H1 (cell line): Measurements from ENCODE around the gene ZCCHC10. TPM values are rescaled to one million over a fixed set of nuclear protein-coding genes. Genes with fewer than 3 reads are reported as not detected.

Experiments used
- CTCF ChIA-PET: fragments of 300-600 bp; sonication (Branson Sonifier 250); formaldehyde crosslinking; loops from one replicate; lab custom pipeline; 2021; ENCODE audit not compliant: partially characterized antibody; lab: Charles Lee
- POLR2A ChIA-PET: fragments of 300-600 bp; sonication (Branson Sonifier 250); formaldehyde crosslinking; loops from one replicate; lab custom pipeline; 2021; ENCODE audit warnings: inconsistent platforms; ENCODE audit not compliant: partially characterized antibody; lab: Charles Lee
- DNase-seq, 2 experiments: peaks; one replicate each; pipeline versions ENCODE4 v3.0.0 to v3.0.0-alpha.2; 2010 to 2022; ENCODE audit warnings: low spot score in 2 of 2, low read depth in 1 of 2, mixed read lengths in 1 of 2
- FAIRE-seq: peaks from 2 replicates; lab custom pipeline; 2011; peaks lifted over from hg19 to GRCh38; lab: Jason Lieb, UNC
- H2AFZ ChIP-seq: 2 replicates; pipeline ENCODE4 v1.8.1; 2012; ENCODE audit warnings: low read length, inconsistent platforms
- H2AK5ac ChIP-seq: 2 replicates; pipeline ENCODE4 v1.6.1; 2013; ENCODE audit warnings: low read depth, low read length
- H2BK120ac ChIP-seq: replicated peaks from 2 replicates; pipeline ENCODE3; 2013; ENCODE audit warnings: low read depth, low read length, inconsistent platforms
- H2BK12ac ChIP-seq: 2 replicates; pipeline ENCODE4 v1.6.1; 2013; ENCODE audit warnings: low read depth, low read length
- H2BK15ac ChIP-seq: 2 replicates; pipeline ENCODE4 v1.6.1; 2013; ENCODE audit warnings: low read length
- H2BK20ac ChIP-seq: 2 replicates; pipeline ENCODE4 v1.6.1; 2013; ENCODE audit warnings: low read length
- H2BK5ac ChIP-seq: 2 replicates; pipeline ENCODE4 v1.6.1; 2013; ENCODE audit warnings: low read depth, low read length
- H3K14ac ChIP-seq: 2 replicates; pipeline ENCODE4 v1.6.1; 2013; ENCODE audit warnings: inconsistent platforms; ENCODE audit not compliant: insufficient read length
- H3K18ac ChIP-seq: 2 replicates; pipeline ENCODE4 v1.6.1; 2013; ENCODE audit warnings: low read length; ENCODE audit errors: extremely low read depth
- H3K23ac ChIP-seq: 2 replicates; pipeline ENCODE4 v1.6.1; 2013; ENCODE audit warnings: inconsistent platforms; ENCODE audit not compliant: insufficient read length
- H3K23me2 ChIP-seq: 2 replicates; pipeline ENCODE4 v1.6.1; 2013; ENCODE audit warnings: low read depth, low read length
- H3K27ac ChIP-seq: 2 replicates; pipeline ENCODE4 v1.6.1; 2011; ENCODE audit warnings: low read depth, low read length, inconsistent platforms
- H3K27me3 ChIP-seq, 4 experiments: replicated peaks in 1 of 4; 1 replicate in 1 of 4; 2 replicates in 3 of 4; pipeline versions ENCODE4 v1.6.1 to v1.8.1; 2011 to 2013; ENCODE audit warnings: low read length in 3 of 4, mild to moderate bottlenecking in 3 of 4, inconsistent platforms in 2 of 4, mixed read lengths in 2 of 4, moderate library complexity in 1 of 4; ENCODE audit not compliant: control insufficient read depth in 3 of 4, insufficient read depth in 3 of 4; ENCODE audit errors: extremely low read depth in 1 of 4
- H3K36me3 ChIP-seq, 4 experiments: 2 replicates each; pipeline versions ENCODE4 v1.6.1 to v1.8.1; 2011 to 2013; ENCODE audit warnings: mild to moderate bottlenecking in 4 of 4, low read length in 3 of 4, moderate library complexity in 2 of 4, control low read depth in 1 of 4, inconsistent platforms in 1 of 4; ENCODE audit not compliant: insufficient read depth in 4 of 4, control insufficient read depth in 2 of 4
- H3K4ac ChIP-seq: replicated peaks from 2 replicates; pipeline ENCODE3; 2013; ENCODE audit warnings: low read length, low read depth, mixed read lengths, inconsistent platforms; ENCODE audit not compliant: insufficient read length
- H3K4me1 ChIP-seq, 4 experiments: replicated peaks in 1 of 4; 1 replicate in 1 of 4; 2 replicates in 3 of 4; pipeline versions ENCODE4 v1.6.1 to v1.8.1; 2011 to 2013; ENCODE audit warnings: low read length in 3 of 4, inconsistent platforms in 2 of 4, mixed read lengths in 1 of 4; ENCODE audit not compliant: insufficient read depth in 4 of 4, control insufficient read depth in 3 of 4
- H3K4me2 ChIP-seq, 2 experiments: 2 replicates each; pipeline versions ENCODE4 v1.6.1 to v1.8.1; 2011 to 2013; ENCODE audit warnings: low read depth in 2 of 2, low read length in 2 of 2, control low read depth in 1 of 2, inconsistent platforms in 1 of 2, mild to moderate bottlenecking in 1 of 2; ENCODE audit not compliant: insufficient read depth in 1 of 2
- H3K4me3 ChIP-seq, 4 experiments: fragments of 200-600, 300-600 bp in 1 of 4; sonication (generic), shearing (Covaris generic), sonication (Bioruptor Twin) in 1 of 4; 2 replicates each; pipeline versions ENCODE4 v1.5.1 to v1.8.1; 2011 to 2016; ENCODE audit warnings: low read length in 4 of 4, low read depth in 3 of 4, control low read depth in 2 of 4, inconsistent platforms in 2 of 4, mild to moderate bottlenecking in 2 of 4, mixed read lengths in 1 of 4, moderate library complexity in 1 of 4; ENCODE audit not compliant: insufficient read depth in 2 of 4; ENCODE audit errors: extremely low read depth in 1 of 4
- H3K56ac ChIP-seq: replicated peaks from 2 replicates; pipeline ENCODE3; 2013; ENCODE audit warnings: low read depth, mild to moderate bottlenecking, mixed read lengths, low read length, inconsistent platforms; ENCODE audit not compliant: insufficient read length
- H3K79me1 ChIP-seq: 2 replicates; pipeline ENCODE4 v1.6.1; 2013; ENCODE audit warnings: low read depth, low read length, control low read depth
- H3K79me2 ChIP-seq, 2 experiments: 2 replicates each; pipeline versions ENCODE4 v1.6.1 to v1.8.1; 2012 to 2013; ENCODE audit warnings: low read length in 2 of 2, mild to moderate bottlenecking in 2 of 2, inconsistent platforms in 1 of 2; ENCODE audit not compliant: insufficient read depth in 2 of 2, control insufficient read depth in 1 of 2
- H3K9ac ChIP-seq, 4 experiments: replicated peaks in 1 of 4; 1 replicate in 1 of 4; 2 replicates in 3 of 4; pipeline versions ENCODE4 v1.6.1 to v1.8.1; 2011 to 2013; ENCODE audit warnings: low read depth in 3 of 4, low read length in 3 of 4, control low read depth in 2 of 4, mild to moderate bottlenecking in 2 of 4, moderate library complexity in 2 of 4, inconsistent platforms in 1 of 4; ENCODE audit errors: extremely low read depth in 1 of 4
- H3K9me3 ChIP-seq, 2 experiments: 2 replicates each; pipeline versions ENCODE4 v1.6.1 to v1.8.1; 2012 to 2013; ENCODE audit warnings: mild to moderate bottlenecking in 2 of 2, moderate library complexity in 2 of 2, control low read depth in 1 of 2, inconsistent platforms in 1 of 2, low read depth in 1 of 2, low read length in 1 of 2, mixed read lengths in 1 of 2; ENCODE audit not compliant: insufficient read depth in 2 of 2
- H4K20me1 ChIP-seq, 2 experiments: replicated peaks in 1 of 2; 2 replicates each; pipeline versions ENCODE3 to v1.8.1; 2011 to 2013; ENCODE audit warnings: inconsistent platforms in 2 of 2, low read length in 2 of 2, mild to moderate bottlenecking in 1 of 2; ENCODE audit not compliant: insufficient read depth in 2 of 2, control insufficient read depth in 1 of 2
- H4K5ac ChIP-seq: 2 replicates; pipeline ENCODE4 v1.6.1; 2013; ENCODE audit warnings: low read length, low read depth, mixed read lengths, inconsistent platforms; ENCODE audit not compliant: insufficient read length
- H4K8ac ChIP-seq: 2 replicates; pipeline ENCODE4 v1.8.0; 2013; ENCODE audit warnings: mild to moderate bottlenecking, moderate library complexity, low read length, inconsistent platforms; ENCODE audit not compliant: insufficient read depth; ENCODE audit errors: extremely low read depth
- H4K91ac ChIP-seq: replicated peaks from 2 replicates; pipeline ENCODE3; 2013; ENCODE audit warnings: low read length, mixed read lengths, inconsistent platforms; ENCODE audit not compliant: insufficient read length
- BACH1 ChIP-seq: IDR thresholded peaks from 2 replicates; pipeline ENCODE4 v1.6.1; 2012; ENCODE audit warnings: low read length, improper control_type of control experiment
- RXRA ChIP-seq: IDR thresholded peaks from 2 replicates; pipeline ENCODE4 v1.6.1; 2011; ENCODE audit warnings: low read depth, mild to moderate bottlenecking, low read length, moderate library complexity; ENCODE audit not compliant: insufficient read depth
- WGBS, 2 experiments: shearing (Covaris generic) in 1 of 2; methylation state at CpG; one replicate each; pipeline versions ENCODE4 v1.1.6 to v1.1.7; 2013 to 2015; ENCODE audit warnings: low lambda C conversion rate in 2 of 2, mixed read lengths in 2 of 2, inconsistent platforms in 1 of 2, low coverage in 1 of 2, missing lambda C conversion rate in 1 of 2; ENCODE audit not compliant: insufficient replicate concordance in 2 of 2, insufficient coverage in 1 of 2, insufficient read length in 1 of 2; ENCODE audit errors: extremely low coverage in 1 of 2, missing lambda C conversion rate in 1 of 2; 5-methylcytosine and 5-hydroxymethylcytosine counted together
- polyA plus RNA-seq, 7 experiments: library from polyadenylated mRNA; depleted of rRNA in 3 of 7; stranded (reverse) in 5 of 7; unstranded in 2 of 7; fragments of >200 nt in 5 of 7; fragments of 200-250 nt in 2 of 7; gene quantifications; 1 replicate in 5 of 7; 2 replicates in 1 of 7; 4 replicates in 1 of 7; pipeline versions ENCODE4 v1.2.1 to v1.2.3, GENCODE V29; 2011 to 2013; ENCODE audit warnings: missing spikeins in 2 of 7, mixed read lengths in 2 of 7
- small RNA-seq: library from polyadenylated mRNA; stranded (forward); fragments of <200 nt; extraction: miRNeasy Mini kit (QIAGEN cat#:217004); gene quantifications from one replicate; pipeline ENCODE3, GENCODE V24; 2013; ENCODE audit not compliant: insufficient read depth
- total RNA-seq: library from RNA; stranded (reverse); fragmentation: NEBNext Ultra II Directional; extraction: Animal tissue kit (Norgen Biotek cat#: 25700); gene quantifications from 2 replicates; pipeline ENCODE4 v1.2.1, GENCODE V29; 2021

ZCCHC10 gene
- total and polyA plus RNA-seq, 2 of the 8 experiments (the other 6 are each of a cell fraction or from before 2014, with no cell fraction given), result 22.4 to 32.9 TPM

- Histone ChIP-seq H3K4me2 (no peak overlapping the region), H3K56ac (no peak overlapping the region), H3K36me3 (peaks cover 0 to 3% (median 1%) of the 10 kb centered on the region in 4 experiments; a peak in 1 of 8 replicates), H2AK5ac (no peak overlapping the region), H2AFZ (no peak overlapping the region), H2BK15ac (no peak overlapping the region), H2BK12ac (no peak overlapping the region), H3K14ac (no peak overlapping the region), H3K27me3 (no peaks in the 10 kb centered on the region), H3K4me1 (no peaks in the 10 kb centered on the region), H2BK120ac (no peak overlapping the region), H4K91ac (no peak overlapping the region), H3K79me2 (peaks cover 25 to 94% of the 10 kb centered on the region in 2 experiments), H3K4ac (no peak overlapping the region), H3K23me2 (no peaks in the 10 kb centered on the region), H3K9ac (no peak overlapping the region), H3K79me1 (peaks cover 12% of the 10 kb centered on the region), H3K27ac (no peak overlapping the region), H3K23ac (no peak overlapping the region), H3K18ac (no peak overlapping the region), H4K5ac (no peak overlapping the region), H3K9me3 (no peaks in the 10 kb centered on the region), H3K4me3 (no peak overlapping the region), H2BK5ac (no peak overlapping the region), H2BK20ac (no peak overlapping the region), H4K20me1 (peaks cover 5 to 18% of the 10 kb centered on the region in 2 experiments), H4K8ac (no peak overlapping the region)
- ChIA-PET CTCF (no interaction called here), POLR2A (interaction anchor here (1.7 to 3.0 kb wide), 2 partner anchors 11 to 106 kb away, joined by 3 to 12 read pairs; no protein-coding TSS in a partner anchor)
- FAIRE-seq (no peak), DNase-seq (no peak)
- TF ChIP-seq RXRA (no peak), BACH1 (no peak)
- WGBS, 2 experiments, result 83% methylated on average over 2 of the region's 2 CpGs; no CpG with 5 or more reads in 1 of the 2 experiments
Measured at GRCh38 chr5:132947671-132948070, 78.7 kb downstream of the ZCCHC10 start.

Small RNA genes within 50 kb of the gene (small RNA-seq; reads per million reads assigned to genes)
- gene AC113410.1 (not detected), gene AC113410.3 (not detected), gene ATP6V0E1P1 (not detected), gene RF00019 (not detected)

Other genes starting within 250 kb of the ZCCHC10 start
- 33.0 and 33.8 TPM in 2 replicates for gene SEPTIN8, start 249.3 kb downstream of the ZCCHC10 start, total RNA-seq
- 21.2 and 25.8 TPM in 2 replicates for gene SEPTIN8, start 249.3 kb downstream of the ZCCHC10 start, polyA plus RNA-seq (2011; rRNA removed)
- gene SOWAHA, start 213.2 kb downstream of the ZCCHC10 start, total RNA-seq, result 0.09 and 0.10 TPM in 2 replicates
- 0.11 and 0.17 TPM in 2 replicates for gene SOWAHA, start 213.2 kb downstream of the ZCCHC10 start, polyA plus RNA-seq (2011; rRNA removed)
- 5.2 and 5.7 TPM in 2 replicates for gene SHROOM1, start 195.9 kb downstream of the ZCCHC10 start, total RNA-seq
- gene SHROOM1, start 195.9 kb downstream of the ZCCHC10 start, polyA plus RNA-seq (2011; rRNA removed), result 3.9 and 11.8 TPM in 2 replicates
- gene GDF9, start 160.1 kb downstream of the ZCCHC10 start, total RNA-seq, result 0.34 TPM in 1 of 2 replicates, not detected in the other
- gene GDF9, start 160.1 kb downstream of the ZCCHC10 start, polyA plus RNA-seq (2011; rRNA removed), result 0.14 and 0.22 TPM in 2 replicates
- gene UQCRQ, start 159.9 kb downstream of the ZCCHC10 start, total RNA-seq, result 282 and 293 TPM in 2 replicates
- 177 and 195 TPM in 2 replicates for gene UQCRQ, start 159.9 kb downstream of the ZCCHC10 start, polyA plus RNA-seq (2011; rRNA removed)
- gene LEAP2, start 152.9 kb downstream of the ZCCHC10 start, total RNA-seq, result 1.1 and 2.9 TPM in 2 replicates
- 1.4 and 1.8 TPM in 2 replicates for gene LEAP2, start 152.9 kb downstream of the ZCCHC10 start, polyA plus RNA-seq (2011; rRNA removed)
- gene AFF4, start 62.9 kb downstream of the ZCCHC10 start, total RNA-seq, result 61.4 and 63.7 TPM in 2 replicates
- 12.0 and 12.7 TPM in 2 replicates for gene AFF4, start 62.9 kb downstream of the ZCCHC10 start, polyA plus RNA-seq (2011; rRNA removed)
- 411 and 445 TPM in 2 replicates for gene HSPA4, start 25.5 kb upstream of the ZCCHC10 start, total RNA-seq
- gene HSPA4, start 25.5 kb upstream of the ZCCHC10 start, polyA plus RNA-seq (2011; rRNA removed), result 24.6 and 28.9 TPM in 2 replicates